BLaER1 (cell line): ENCODE data around the gene SBF2.
A peak's percentile ranks its signal among the peaks of the same experiment; 100 is the strongest.

Experiments used
- H3K27ac ChIP-seq: shearing (Covaris generic); formaldehyde crosslinking; 2 replicates; pipeline ENCODE4 v1.8.1; 2022
- H3K27me3 ChIP-seq: shearing (Covaris generic); formaldehyde crosslinking; 2 replicates; pipeline ENCODE4 v1.8.1; 2022
- H3K36me3 ChIP-seq: shearing (Covaris generic); formaldehyde crosslinking; 2 replicates; pipeline ENCODE4 v1.8.1; 2022
- H3K4me1 ChIP-seq: shearing (Covaris generic); formaldehyde crosslinking; 2 replicates; pipeline ENCODE4 v1.8.1; 2022
- H3K4me2 ChIP-seq: shearing (Covaris generic); formaldehyde crosslinking; 2 replicates; pipeline ENCODE4 v1.8.1; 2022
- H3K4me3 ChIP-seq: shearing (Covaris generic); formaldehyde crosslinking; 2 replicates; pipeline ENCODE4 v1.8.1; 2022
- H3K9ac ChIP-seq: shearing (Covaris generic); formaldehyde crosslinking; 2 replicates; pipeline ENCODE4 v1.8.1; 2022
- H3K9me3 ChIP-seq: shearing (Covaris generic); formaldehyde crosslinking; 2 replicates; pipeline ENCODE4 v1.8.1; 2022
- H4K20me1 ChIP-seq: shearing (Covaris generic); formaldehyde crosslinking; 2 replicates; pipeline ENCODE4 v1.8.1; 2022
- Cebpa-rat ChIP-seq: shearing (Covaris generic); IDR thresholded peaks from 2 replicates; pipeline ENCODE4 v1.8.1; 2022

SBF2 gene

DNA sequence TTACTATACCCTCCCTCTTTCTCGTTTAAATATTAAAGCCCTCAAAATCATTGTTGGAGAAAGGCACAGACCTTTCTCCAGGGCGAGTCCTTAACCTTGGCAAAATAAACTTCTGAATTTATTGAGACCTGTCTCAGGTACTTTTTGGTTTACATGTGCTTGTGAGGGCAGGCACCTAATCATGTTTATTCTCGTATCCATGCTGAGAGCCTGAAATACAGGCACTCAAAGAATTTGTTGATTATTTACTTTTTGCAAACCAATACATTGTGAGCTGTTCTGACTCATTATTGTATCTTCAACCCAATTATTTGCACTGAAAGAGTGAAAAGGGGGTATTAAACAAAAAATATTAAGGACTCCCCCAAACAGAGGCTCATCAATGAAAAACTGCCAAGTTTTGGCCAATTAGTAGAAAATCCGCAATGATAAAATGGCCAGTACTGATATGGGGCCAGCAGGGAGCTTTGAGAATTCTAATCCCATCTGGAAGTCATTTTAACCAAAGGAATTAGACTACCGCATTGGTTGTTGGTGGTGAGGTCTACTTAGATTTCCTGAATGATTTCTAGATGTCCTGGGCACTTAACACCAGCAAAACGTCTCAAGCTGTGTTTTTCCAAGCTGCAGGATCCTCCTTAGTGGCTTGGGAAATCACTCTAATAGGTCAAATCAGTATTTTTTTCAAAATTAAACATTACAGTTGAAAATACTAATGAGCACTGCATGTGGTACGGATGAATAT, 472.8 kb downstream of the SBF2 start:
- Histone ChIP-seq H3K4me2 (no peak overlapping the region), H3K4me3 (no peak overlapping the region), H3K36me3 (no peaks in the 10 kb centered on the region), H3K9me3 (no peaks in the 10 kb centered on the region), H3K9ac (no peak overlapping the region), H4K20me1 (no peaks in the 10 kb centered on the region), H3K4me1 (no peaks in the 10 kb centered on the region), H3K27me3 (no peaks in the 10 kb centered on the region), H3K27ac (no peak overlapping the region)
- no peak for TF ChIP-seq Cebpa-rat

GRCh38 chr11:9820260-9820659, 473.8 kb downstream of the SBF2 start:
- no peak overlapping the region for H3K4me3 ChIP-seq
- no peaks in the 10 kb centered on the region for H3K9me3 ChIP-seq
- no peak overlapping the region for H3K4me2 ChIP-seq
- no peak for TF ChIP-seq Cebpa-rat
- no peaks in the 10 kb centered on the region for H3K27me3 ChIP-seq
- H3K27ac ChIP-seq: no peak overlapping the region
- no peak overlapping the region for H3K9ac ChIP-seq
- H3K36me3 ChIP-seq: no peaks in the 10 kb centered on the region
- H3K4me1 ChIP-seq: no peaks in the 10 kb centered on the region
- H4K20me1 ChIP-seq: no peaks in the 10 kb centered on the region

DNA sequence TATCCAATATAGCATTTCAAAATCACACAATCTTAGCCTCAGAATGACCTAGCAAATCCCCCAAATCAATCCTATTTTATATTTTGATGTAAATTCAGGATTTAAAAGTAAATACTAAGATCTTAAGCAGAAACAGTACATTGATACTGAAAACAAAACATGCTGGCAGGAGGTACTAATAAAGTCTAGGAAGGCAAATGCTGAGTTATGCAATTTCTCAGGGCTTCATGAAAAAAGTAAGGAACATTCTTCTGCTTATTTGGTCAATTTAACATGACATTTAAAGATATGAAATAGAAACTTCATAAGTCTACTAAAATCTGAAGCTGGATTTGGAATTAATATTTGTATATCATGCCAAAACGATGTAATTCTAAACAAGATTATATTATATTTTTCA, 476.8 kb downstream of the SBF2 start:
- no peak for TF ChIP-seq Cebpa-rat
- no peak overlapping the region for H3K4me2 ChIP-seq
- H3K4me1 ChIP-seq: no peaks in the 10 kb centered on the region

DNA sequence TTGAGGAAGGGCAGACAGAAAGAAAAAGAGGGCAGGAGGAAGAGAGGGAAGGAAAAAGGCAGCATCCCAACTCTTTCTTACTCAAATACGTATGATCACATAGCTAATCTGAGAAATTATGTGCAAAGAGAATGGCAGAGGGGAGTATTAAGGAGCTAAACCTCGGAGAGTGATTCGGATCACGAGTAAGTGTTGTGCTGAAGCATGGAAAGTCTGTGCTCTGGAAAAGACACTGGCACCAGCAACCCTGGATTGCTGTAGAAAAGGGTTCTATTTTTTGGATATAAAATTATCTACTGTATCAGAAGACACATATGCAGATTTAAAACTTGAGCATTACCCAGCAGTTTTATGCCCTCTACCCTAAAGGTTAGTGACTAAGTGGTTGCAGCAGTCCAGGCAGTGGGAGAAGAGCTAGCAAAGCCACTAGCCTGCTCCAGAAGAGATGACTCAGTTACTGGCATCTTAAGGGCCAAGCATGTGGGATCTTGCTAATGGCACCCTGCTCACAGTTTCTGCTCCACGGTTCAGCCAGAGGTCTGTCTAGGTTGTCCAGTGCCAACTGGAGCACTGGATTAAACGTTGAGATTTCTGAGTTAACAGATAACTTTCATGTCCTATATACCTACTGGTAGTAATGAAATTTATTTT, 478.4 kb downstream of the SBF2 start:
- H3K36me3 ChIP-seq: no peaks in the 10 kb centered on the region
- H4K20me1 ChIP-seq: no peaks in the 10 kb centered on the region
- no peak overlapping the region for H3K27ac ChIP-seq
- H3K9me3 ChIP-seq: no peaks in the 10 kb centered on the region
- no peak overlapping the region for H3K9ac ChIP-seq
- no peak overlapping the region for H3K4me2 ChIP-seq
- no peak overlapping the region for H3K4me3 ChIP-seq
- no peak for TF ChIP-seq Cebpa-rat
- no peaks in the 10 kb centered on the region for H3K4me1 ChIP-seq
- H3K27me3 ChIP-seq: no peaks in the 10 kb centered on the region

More for the DNA sequence above, 476.8 kb downstream of the SBF2 start:
- Histone ChIP-seq H3K9ac (no peak overlapping the region), H3K9me3 (no peaks in the 10 kb centered on the region), H3K27me3 (no peaks in the 10 kb centered on the region), H3K4me3 (no peak overlapping the region), H4K20me1 (no peaks in the 10 kb centered on the region), H3K27ac (no peak overlapping the region), H3K36me3 (no peaks in the 10 kb centered on the region)

- H3K36me3 ChIP-seq: no peaks in the 10 kb centered on the region
- H3K27ac ChIP-seq: no peak overlapping the region
These were observed 479.9 kb downstream of the SBF2 start for GRCh38 chr11:9814108-9814507.

GRCh38 chr11:9808943-9809342, 485.1 kb downstream of the SBF2 start:
- Histone ChIP-seq H4K20me1 (no peaks in the 10 kb centered on the region), H3K9me3 (peaks cover 8% of the 10 kb centered on the region; the same call in 1 of the 2 replicates), H3K9ac (no peak overlapping the region), H3K27ac (no peak overlapping the region), H3K36me3 (peaks cover 8% of the 10 kb centered on the region; the same call in 1 of the 2 replicates), H3K27me3 (no peaks in the 10 kb centered on the region), H3K4me2 (peak overlapping the region; percentile 41), H3K4me3 (no peak overlapping the region), H3K4me1 (peaks cover 14% of the 10 kb centered on the region)
- TF ChIP-seq Cebpa-rat: no peak

More at GRCh38 chr11:9814108-9814507, 479.9 kb downstream of the SBF2 start:
- Histone ChIP-seq H3K4me3 (no peak overlapping the region), H3K27me3 (no peaks in the 10 kb centered on the region), H3K9me3 (no peaks in the 10 kb centered on the region), H4K20me1 (no peaks in the 10 kb centered on the region), H3K4me2 (no peak overlapping the region), H3K4me1 (peaks cover 6% of the 10 kb centered on the region), H3K9ac (no peak overlapping the region)
- no peak for TF ChIP-seq Cebpa-rat

GRCh38 chr11:9806946-9807687, 486.9 kb downstream of the SBF2 start:
- no peak overlapping the region for H3K4me3 ChIP-seq
- H3K4me2 ChIP-seq: no peak overlapping the region
- peaks cover 14% of the 10 kb centered on the region for H3K4me1 ChIP-seq
- no peaks in the 10 kb centered on the region for H3K27me3 ChIP-seq
- H3K27ac ChIP-seq: no peak overlapping the region
- H4K20me1 ChIP-seq: no peaks in the 10 kb centered on the region
- TF ChIP-seq Cebpa-rat: no peak
- H3K9ac ChIP-seq: no peak overlapping the region
- peaks cover 8% of the 10 kb centered on the region; the same call in 1 of the 2 replicates for H3K36me3 ChIP-seq
- H3K9me3 ChIP-seq: peaks cover 8% of the 10 kb centered on the region; the same call in 1 of the 2 replicates

- H4K20me1 ChIP-seq: no peaks in the 10 kb centered on the region
- H3K4me1 ChIP-seq: peaks cover 12% of the 10 kb centered on the region
- H3K27me3 ChIP-seq: no peaks in the 10 kb centered on the region
- peaks cover 8% of the 10 kb centered on the region; the same call in 1 of the 2 replicates for H3K9me3 ChIP-seq
- no peak overlapping the region for H3K9ac ChIP-seq
- peaks cover 8% of the 10 kb centered on the region; the same call in 1 of the 2 replicates for H3K36me3 ChIP-seq
- no peak overlapping the region for H3K4me2 ChIP-seq
- no peak overlapping the region for H3K4me3 ChIP-seq
- no peak overlapping the region for H3K27ac ChIP-seq
- no peak for TF ChIP-seq Cebpa-rat
These were observed 489.6 kb downstream of the SBF2 start for GRCh38 chr11:9804419-9804902.

- TF ChIP-seq Cebpa-rat: no peak
- no peaks in the 10 kb centered on the region for H4K20me1 ChIP-seq
- H3K36me3 ChIP-seq: peaks cover 8% of the 10 kb centered on the region; the same call in 1 of the 2 replicates
- H3K4me1 ChIP-seq: peaks cover 6% of the 10 kb centered on the region
- H3K4me2 ChIP-seq: no peak overlapping the region
- peaks cover 8% of the 10 kb centered on the region; the same call in 1 of the 2 replicates for H3K9me3 ChIP-seq
- H3K4me3 ChIP-seq: no peak overlapping the region
- H3K9ac ChIP-seq: no peak overlapping the region
- H3K27me3 ChIP-seq: no peaks in the 10 kb centered on the region
- H3K27ac ChIP-seq: no peak overlapping the region
These were observed 490.2 kb downstream of the SBF2 start for GRCh38 chr11:9803685-9804418.
